Measurements from ENCODE around the gene AP3S2.

The AP3S2 gene

DNA sequence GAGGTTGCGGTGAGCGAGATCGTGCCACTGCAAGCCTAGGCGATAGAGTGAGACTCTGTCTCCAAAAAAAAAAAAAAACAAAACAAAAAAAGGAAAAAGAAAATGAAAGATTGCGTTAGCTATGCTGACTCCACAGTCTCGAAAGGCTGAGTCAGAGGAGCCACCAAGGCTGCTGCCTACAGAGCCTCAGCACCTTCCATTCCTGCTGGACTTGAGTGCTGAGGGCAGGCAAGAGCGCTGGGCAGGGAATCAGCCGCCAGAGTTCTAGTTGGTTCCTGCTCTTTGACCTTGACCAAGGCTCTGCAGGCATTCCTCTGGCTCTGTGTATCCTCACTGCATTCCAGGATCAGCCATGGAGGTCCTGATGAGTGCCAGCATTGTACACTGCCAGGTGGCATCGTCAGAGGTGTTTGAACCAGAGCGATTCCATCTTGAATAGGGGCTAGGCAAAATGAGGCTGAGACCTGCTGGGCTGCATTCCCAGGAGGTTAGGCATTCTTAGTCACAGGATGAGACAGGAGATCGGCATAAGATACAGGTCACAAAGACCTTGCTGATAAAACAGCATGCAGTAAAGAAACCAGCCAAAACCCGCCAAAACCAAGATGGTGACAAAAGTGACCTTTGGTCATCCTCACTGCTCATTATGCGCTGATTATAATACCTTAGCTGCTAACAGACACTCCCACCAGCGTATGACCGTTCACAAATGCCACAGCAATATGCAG, 111.7 kb downstream of the AP3S2 start:
- TF ChIP-seq, protein P1, sequence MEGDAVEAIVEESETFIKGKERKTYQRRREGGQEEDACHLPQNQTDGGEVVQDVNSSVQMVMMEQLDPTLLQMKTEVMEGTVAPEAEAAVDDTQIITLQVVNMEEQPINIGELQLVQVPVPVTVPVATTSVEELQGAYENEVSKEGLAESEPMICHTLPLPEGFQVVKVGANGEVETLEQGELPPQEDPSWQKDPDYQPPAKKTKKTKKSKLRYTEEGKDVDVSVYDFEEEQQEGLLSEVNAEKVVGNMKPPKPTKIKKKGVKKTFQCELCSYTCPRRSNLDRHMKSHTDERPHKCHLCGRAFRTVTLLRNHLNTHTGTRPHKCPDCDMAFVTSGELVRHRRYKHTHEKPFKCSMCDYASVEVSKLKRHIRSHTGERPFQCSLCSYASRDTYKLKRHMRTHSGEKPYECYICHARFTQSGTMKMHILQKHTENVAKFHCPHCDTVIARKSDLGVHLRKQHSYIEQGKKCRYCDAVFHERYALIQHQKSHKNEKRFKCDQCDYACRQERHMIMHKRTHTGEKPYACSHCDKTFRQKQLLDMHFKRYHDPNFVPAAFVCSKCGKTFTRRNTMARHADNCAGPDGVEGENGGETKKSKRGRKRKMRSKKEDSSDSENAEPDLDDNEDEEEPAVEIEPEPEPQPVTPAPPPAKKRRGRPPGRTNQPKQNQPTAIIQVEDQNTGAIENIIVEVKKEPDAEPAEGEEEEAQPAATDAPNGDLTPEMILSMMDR (conservative IDR thresholded peaks at IDR 0.05): no peak
- no peak overlapping the region for H3K27ac ChIP-seq

DNA sequence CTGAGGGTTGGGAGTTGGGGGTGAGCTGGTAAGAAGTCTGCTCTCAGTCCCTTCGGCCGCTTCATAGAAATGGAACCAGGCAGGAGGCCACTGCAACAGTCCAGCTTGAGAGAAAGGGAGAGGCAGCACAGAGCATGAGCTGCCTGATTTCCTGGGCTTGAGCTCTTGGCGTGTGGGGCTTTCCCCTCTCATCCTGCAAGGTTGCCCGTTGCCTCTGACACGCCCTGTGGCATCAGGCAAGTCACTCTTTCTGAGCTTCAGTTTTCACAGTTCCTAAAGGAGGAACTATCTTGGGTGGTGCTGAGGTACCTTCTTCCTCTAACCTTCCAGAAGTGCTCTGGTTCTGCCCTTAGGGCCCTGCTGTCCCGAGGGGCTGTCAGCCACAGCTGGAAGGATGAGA, 112.7 kb downstream of the AP3S2 start:
- TF ChIP-seq, protein P1 (conservative IDR thresholded peaks at IDR 0.05): no peak

DNA sequence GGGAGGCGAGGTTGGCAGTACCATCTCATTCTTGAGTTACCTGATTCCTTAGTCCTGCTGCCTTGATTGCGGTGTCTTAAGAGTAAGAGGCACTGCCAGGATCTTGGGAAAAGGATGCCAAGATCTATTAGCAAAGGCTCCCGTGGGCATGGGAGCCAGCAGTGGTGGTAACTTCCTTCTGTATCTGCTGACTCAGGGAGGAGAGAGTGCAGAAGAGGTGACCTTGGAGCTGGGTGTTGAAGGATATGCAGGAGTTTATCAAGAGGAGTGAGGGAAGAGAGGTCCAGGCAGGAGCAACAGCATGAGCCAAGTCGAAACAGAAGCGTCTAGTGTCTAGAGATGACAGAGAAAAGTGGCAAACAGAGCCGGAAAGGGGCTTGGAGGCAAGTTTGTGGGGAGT, 113.2 kb downstream of the AP3S2 start:
- TF ChIP-seq, protein P1 (conservative IDR thresholded peaks at IDR 0.05): no peak
- no peak overlapping the region for H3K27ac ChIP-seq

More for the DNA sequence above, 112.7 kb downstream of the AP3S2 start:
- H3K27ac ChIP-seq: no peak overlapping the region

All from VCaP (cell line).